ENCODE data around the gene RBM8A.
A peak's percentile ranks its signal among the peaks of the same experiment; 100 is the strongest.

Gene RBM8A

GRCh38 chr1:145895471-145895870 is 31.8 kb downstream of the RBM8A start:
- H2BK15ac ChIP-seq (replicated peaks; ENCODE audit: low read depth): no peak overlapping the region
- DNase-seq: no peak
- H3K79me2 ChIP-seq (ENCODE audit: control insufficient read depth, insufficient read depth, low read length): no peaks in the 10 kb centered on the region
- H3K36me3 ChIP-seq (ENCODE audit: control insufficient read depth, insufficient read depth, low read length): no peaks in the 10 kb centered on the region
- no peaks in the 10 kb centered on the region for H3K79me1 ChIP-seq (ENCODE audit: low read length)
- H4K8ac ChIP-seq (ENCODE audit: low read depth, low read length): no peak overlapping the region
- H2BK5ac ChIP-seq (ENCODE audit: low read length): no peak overlapping the region
- H2AK5ac ChIP-seq (ENCODE audit: low read length): no peak overlapping the region
- H3K9ac ChIP-seq (ENCODE audit: low read length): no peak overlapping the region
- H4K5ac ChIP-seq (ENCODE audit: low read length): no peak overlapping the region
- H2BK120ac ChIP-seq (ENCODE audit: low read depth, low read length): no peak overlapping the region
- H3K4ac ChIP-seq (ENCODE audit: low read depth, low read length): no peak overlapping the region
- H3K56ac ChIP-seq (ENCODE audit: low read length): no peak overlapping the region
- H3K23ac ChIP-seq (ENCODE audit: low read length): no peak overlapping the region
- H3K4me1 ChIP-seq (ENCODE audit: control insufficient read depth, low read depth, low read length): peaks cover 4% of the 10 kb centered on the region
- no peaks in the 10 kb centered on the region for H3K27me3 ChIP-seq (ENCODE audit: insufficient read depth, low read length, poor library complexity)
- no peak overlapping the region for H3K27ac ChIP-seq (ENCODE audit: low read depth, low read length)
- WGBS (ENCODE audit: extremely low coverage, insufficient coverage, low lambda C conversion rate): no CpG with 5 or more reads among the region's 1 CpG
- no peak overlapping the region for H3K4me2 ChIP-seq (ENCODE audit: low read length)
- no peak overlapping the region for H3K4me3 ChIP-seq (ENCODE audit: low read length)
- H3K18ac ChIP-seq (ENCODE audit: low read length): no peak overlapping the region

GRCh38 chr1:145893306-145894055 is 33.8 kb downstream of the RBM8A start:
- Histone ChIP-seq H4K5ac (ENCODE audit: low read length) (no peak overlapping the region), H3K4ac (ENCODE audit: low read depth, low read length) (no peak overlapping the region), H2AK5ac (ENCODE audit: low read length) (no peak overlapping the region), H3K4me1 (ENCODE audit: control insufficient read depth, low read depth, low read length) (peaks cover 4% of the 10 kb centered on the region), H2BK5ac (ENCODE audit: low read length) (no peak overlapping the region), H2BK15ac (replicated peaks; ENCODE audit: low read depth) (no peak overlapping the region), H3K36me3 (ENCODE audit: control insufficient read depth, insufficient read depth, low read length) (no peaks in the 10 kb centered on the region), H3K18ac (ENCODE audit: low read length) (no peak overlapping the region), H4K8ac (ENCODE audit: low read depth, low read length) (no peak overlapping the region), H3K23ac (ENCODE audit: low read length) (no peak overlapping the region), H3K4me3 (ENCODE audit: low read length) (no peak overlapping the region), H3K56ac (ENCODE audit: low read length) (no peak overlapping the region), H3K27ac (ENCODE audit: low read depth, low read length) (no peak overlapping the region), H3K79me1 (ENCODE audit: low read length) (no peaks in the 10 kb centered on the region), H3K9ac (ENCODE audit: low read length) (no peak overlapping the region), H3K79me2 (ENCODE audit: control insufficient read depth, insufficient read depth, low read length) (no peaks in the 10 kb centered on the region), H3K27me3 (ENCODE audit: insufficient read depth, low read length, poor library complexity) (no peaks in the 10 kb centered on the region), H3K4me2 (ENCODE audit: low read length) (no peak overlapping the region), H2BK120ac (ENCODE audit: low read depth, low read length) (no peak overlapping the region)
- no peak for DNase-seq
- WGBS (ENCODE audit: extremely low coverage, insufficient coverage, low lambda C conversion rate): no CpG with 5 or more reads among the region's 7 CpGs

DNA sequence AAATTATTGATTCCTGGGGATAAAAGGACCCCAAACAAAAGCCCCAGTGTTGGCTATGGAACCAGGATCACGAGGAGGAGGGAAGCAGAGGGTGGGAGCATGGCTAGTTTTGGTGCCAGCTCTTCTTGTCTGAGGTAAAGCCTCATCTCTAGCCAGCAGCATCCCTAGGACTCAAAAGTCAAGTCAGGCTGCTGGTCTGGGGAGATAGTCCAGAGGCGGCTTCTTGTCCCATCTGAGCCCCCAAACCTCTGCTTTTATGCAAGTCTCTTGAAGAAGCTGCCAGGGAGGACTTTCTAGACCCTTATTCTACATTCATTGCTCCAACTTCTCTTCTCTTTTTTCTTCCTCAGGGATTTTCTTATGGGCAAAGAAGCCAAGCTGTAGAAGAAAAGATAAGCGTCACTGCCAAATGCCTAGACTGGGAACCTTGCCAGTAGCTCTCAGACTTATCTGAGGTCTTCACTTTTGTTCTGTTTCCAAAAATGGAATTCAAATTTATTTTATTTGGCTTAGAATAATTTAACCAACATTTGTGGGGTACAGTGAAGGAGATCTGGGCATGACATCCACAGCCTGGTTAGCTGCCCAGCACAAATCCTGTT is 34.7 kb downstream of the RBM8A start:
- H3K9ac ChIP-seq (ENCODE audit: low read length): peak overlapping the region; percentile 43
- H2BK5ac ChIP-seq (ENCODE audit: low read length): no peak overlapping the region
- H4K8ac ChIP-seq (ENCODE audit: low read depth, low read length): no peak overlapping the region
- no peak overlapping the region for H2AK5ac ChIP-seq (ENCODE audit: low read length)
- H3K23ac ChIP-seq (ENCODE audit: low read length): no peak overlapping the region
- no CpG with 5 or more reads among the region's 3 CpGs for WGBS (ENCODE audit: extremely low coverage, insufficient coverage, low lambda C conversion rate)
- no peak for DNase-seq
- peak overlapping the region; percentile 54 for H3K18ac ChIP-seq (ENCODE audit: low read length)
- no peaks in the 10 kb centered on the region for H3K79me2 ChIP-seq (ENCODE audit: control insufficient read depth, insufficient read depth, low read length)
- H3K4me3 ChIP-seq (ENCODE audit: low read length): no peak overlapping the region
- H3K56ac ChIP-seq (ENCODE audit: low read length): peak overlapping the region; percentile 70
- no peaks in the 10 kb centered on the region for H3K27me3 ChIP-seq (ENCODE audit: insufficient read depth, low read length, poor library complexity)
- H3K4ac ChIP-seq (ENCODE audit: low read depth, low read length): no peak overlapping the region
- peak overlapping the region; percentile 18 for H3K4me2 ChIP-seq (ENCODE audit: low read length)
- H2BK120ac ChIP-seq (ENCODE audit: low read depth, low read length): no peak overlapping the region
- H2BK15ac ChIP-seq (replicated peaks; ENCODE audit: low read depth): no peak overlapping the region
- no peak overlapping the region for H3K27ac ChIP-seq (ENCODE audit: low read depth, low read length)
- H4K5ac ChIP-seq (ENCODE audit: low read length): peak overlapping the region; percentile 41
- H3K36me3 ChIP-seq (ENCODE audit: control insufficient read depth, insufficient read depth, low read length): no peaks in the 10 kb centered on the region
- peaks cover 4% of the 10 kb centered on the region for H3K4me1 ChIP-seq (ENCODE audit: control insufficient read depth, low read depth, low read length)
- no peaks in the 10 kb centered on the region for H3K79me1 ChIP-seq (ENCODE audit: low read length)

- Histone ChIP-seq H3K4me2 (ENCODE audit: low read length) (peak overlapping the region; percentile 18), H4K8ac (ENCODE audit: low read depth, low read length) (no peak overlapping the region), H4K5ac (ENCODE audit: low read length) (no peak overlapping the region), H3K4me3 (ENCODE audit: low read length) (no peak overlapping the region), H3K9ac (ENCODE audit: low read length) (peak overlapping the region; percentile 44), H2BK15ac (replicated peaks; ENCODE audit: low read depth) (no peak overlapping the region), H2BK120ac (ENCODE audit: low read depth, low read length) (no peak overlapping the region), H3K23ac (ENCODE audit: low read length) (no peak overlapping the region), H2AK5ac (ENCODE audit: low read length) (no peak overlapping the region), H3K56ac (ENCODE audit: low read length) (peak overlapping the region; percentile 84), H3K36me3 (ENCODE audit: control insufficient read depth, insufficient read depth, low read length) (no peaks in the 10 kb centered on the region), H3K27ac (ENCODE audit: low read depth, low read length) (peak overlapping the region; percentile 45), H3K79me2 (ENCODE audit: control insufficient read depth, insufficient read depth, low read length) (no peaks in the 10 kb centered on the region), H3K27me3 (ENCODE audit: insufficient read depth, low read length, poor library complexity) (no peaks in the 10 kb centered on the region), H3K79me1 (ENCODE audit: low read length) (no peaks in the 10 kb centered on the region), H3K18ac (ENCODE audit: low read length) (peak overlapping the region; percentile 54), H3K4me1 (ENCODE audit: control insufficient read depth, low read depth, low read length) (peaks cover 4% of the 10 kb centered on the region), H3K4ac (ENCODE audit: low read depth, low read length) (no peak overlapping the region), H2BK5ac (ENCODE audit: low read length) (no peak overlapping the region)
- peak; percentile 99 for DNase-seq
- no CpG with 5 or more reads among the region's 6 CpGs for WGBS (ENCODE audit: extremely low coverage, insufficient coverage, low lambda C conversion rate)
Measured at GRCh38 chr1:145891587-145892485, 35.4 kb downstream of the RBM8A start.

DNA sequence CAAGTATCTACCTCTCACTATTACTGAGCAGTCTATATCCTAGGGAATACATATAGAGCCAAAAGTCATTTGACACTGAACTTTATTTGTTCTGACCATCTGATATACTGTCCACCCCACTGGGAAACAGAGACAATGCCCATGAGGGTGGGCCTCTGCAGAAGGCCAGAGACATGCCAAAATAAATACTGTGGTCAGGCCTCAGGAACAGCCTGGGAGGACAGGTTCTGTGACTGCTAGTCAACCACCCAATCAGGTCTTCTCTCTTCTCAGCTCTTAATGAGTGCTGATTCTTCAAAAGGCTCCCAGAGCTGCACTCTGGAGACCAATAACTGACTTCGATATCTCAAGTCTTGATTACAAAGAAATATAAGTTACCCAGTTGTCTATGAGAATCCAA is 36.1 kb downstream of the RBM8A start:
- H3K27me3 ChIP-seq (ENCODE audit: insufficient read depth, low read length, poor library complexity): no peaks in the 10 kb centered on the region
- no peak overlapping the region for H3K56ac ChIP-seq (ENCODE audit: low read length)
- H2AK5ac ChIP-seq (ENCODE audit: low read length): no peak overlapping the region
- no peak overlapping the region for H3K27ac ChIP-seq (ENCODE audit: low read depth, low read length)
- H4K5ac ChIP-seq (ENCODE audit: low read length): no peak overlapping the region
- no peak overlapping the region for H2BK5ac ChIP-seq (ENCODE audit: low read length)
- H3K4me2 ChIP-seq (ENCODE audit: low read length): no peak overlapping the region
- no peak overlapping the region for H3K4ac ChIP-seq (ENCODE audit: low read depth, low read length)
- H3K79me1 ChIP-seq (ENCODE audit: low read length): no peaks in the 10 kb centered on the region
- H3K18ac ChIP-seq (ENCODE audit: low read length): no peak overlapping the region
- H2BK15ac ChIP-seq (replicated peaks; ENCODE audit: low read depth): no peak overlapping the region
- DNase-seq: no peak
- no peak overlapping the region for H2BK120ac ChIP-seq (ENCODE audit: low read depth, low read length)
- H4K8ac ChIP-seq (ENCODE audit: low read depth, low read length): no peak overlapping the region
- H3K36me3 ChIP-seq (ENCODE audit: control insufficient read depth, insufficient read depth, low read length): no peaks in the 10 kb centered on the region
- H3K4me1 ChIP-seq (ENCODE audit: control insufficient read depth, low read depth, low read length): peaks cover 4% of the 10 kb centered on the region
- no CpG with 5 or more reads among the region's 1 CpG for WGBS (ENCODE audit: extremely low coverage, insufficient coverage, low lambda C conversion rate)
- H3K79me2 ChIP-seq (ENCODE audit: control insufficient read depth, insufficient read depth, low read length): no peaks in the 10 kb centered on the region
- no peak overlapping the region for H3K9ac ChIP-seq (ENCODE audit: low read length)
- H3K23ac ChIP-seq (ENCODE audit: low read length): no peak overlapping the region
- H3K4me3 ChIP-seq (ENCODE audit: low read length): no peak overlapping the region
